ENCODE results near the gene LAMA2. TPM values are rescaled to one million over a fixed set of nuclear protein-coding genes. Genes with fewer than 3 reads are reported as not detected.

Gene LAMA2
- total and polyA plus RNA-seq, 2 experiments from 2014 or later, result 0.91 to 6.4 TPM

DNA sequence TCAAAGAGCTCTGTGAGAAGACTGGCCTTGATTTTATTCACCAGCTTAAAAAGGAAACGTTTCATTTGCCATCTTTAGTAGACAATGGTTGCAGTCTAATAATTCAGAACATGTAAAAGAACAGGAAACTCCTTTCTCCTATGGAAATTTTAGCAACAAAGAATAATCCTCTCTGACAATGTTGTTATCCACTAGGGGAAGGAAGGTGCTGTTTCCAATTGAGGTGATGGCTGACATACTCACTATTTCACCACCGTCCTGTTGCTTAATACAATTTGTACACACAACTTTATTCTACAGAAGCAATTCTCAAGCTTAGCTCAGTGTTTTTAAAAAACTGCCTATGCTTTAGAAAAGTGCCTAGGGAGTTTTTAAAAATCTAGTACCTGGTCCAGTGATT is 634.4 kb downstream of the LAMA2 start:
- no peak overlapping the region for H3K4me3 Mint-ChIP-seq
- no peaks in the 10 kb centered on the region for H3K36me3 ChIP-seq (ENCODE audit: insufficient read depth)
- DNase-seq (ENCODE audit: low spot score) (no peak), ATAC-seq (no peak)
- H3K27ac ChIP-seq (ENCODE audit: low read depth), result no peak overlapping the region
- H2AFZ ChIP-seq, result no peak overlapping the region
- TF ChIP-seq JUNB (IDR thresholded peaks at IDR 0.05; ENCODE audit: unreplicated experiment) (no peak), ZNF331 (CRISPR knock-in tag; IDR thresholded peaks at IDR 0.05; ENCODE audit: low read depth) (no peak), NANOG (IDR thresholded peaks at IDR 0.05; ENCODE audit: borderline replicate concordance) (no peak), ZNF114 (CRISPR knock-in tag; IDR thresholded peaks at IDR 0.05) (no peak), POLR2AphosphoS5 (IDR thresholded peaks at IDR 0.05; ENCODE audit: low read depth) (no peak), EZH2 (IDR thresholded peaks at IDR 0.05; ENCODE audit: low read depth, unreplicated experiment) (no peak), EZH2phosphoT487 (IDR thresholded peaks at IDR 0.05; ENCODE audit: unreplicated experiment) (no peak), STAT1 (IDR thresholded peaks at IDR 0.05; ENCODE audit: unreplicated experiment) (no peak)
- TF ChIP-seq, protein P1, sequence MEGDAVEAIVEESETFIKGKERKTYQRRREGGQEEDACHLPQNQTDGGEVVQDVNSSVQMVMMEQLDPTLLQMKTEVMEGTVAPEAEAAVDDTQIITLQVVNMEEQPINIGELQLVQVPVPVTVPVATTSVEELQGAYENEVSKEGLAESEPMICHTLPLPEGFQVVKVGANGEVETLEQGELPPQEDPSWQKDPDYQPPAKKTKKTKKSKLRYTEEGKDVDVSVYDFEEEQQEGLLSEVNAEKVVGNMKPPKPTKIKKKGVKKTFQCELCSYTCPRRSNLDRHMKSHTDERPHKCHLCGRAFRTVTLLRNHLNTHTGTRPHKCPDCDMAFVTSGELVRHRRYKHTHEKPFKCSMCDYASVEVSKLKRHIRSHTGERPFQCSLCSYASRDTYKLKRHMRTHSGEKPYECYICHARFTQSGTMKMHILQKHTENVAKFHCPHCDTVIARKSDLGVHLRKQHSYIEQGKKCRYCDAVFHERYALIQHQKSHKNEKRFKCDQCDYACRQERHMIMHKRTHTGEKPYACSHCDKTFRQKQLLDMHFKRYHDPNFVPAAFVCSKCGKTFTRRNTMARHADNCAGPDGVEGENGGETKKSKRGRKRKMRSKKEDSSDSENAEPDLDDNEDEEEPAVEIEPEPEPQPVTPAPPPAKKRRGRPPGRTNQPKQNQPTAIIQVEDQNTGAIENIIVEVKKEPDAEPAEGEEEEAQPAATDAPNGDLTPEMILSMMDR (conservative IDR thresholded peaks at IDR 0.05; ENCODE audit: low read depth in 2 of 2), result no peak
- TF ChIP-seq, protein P2, sequence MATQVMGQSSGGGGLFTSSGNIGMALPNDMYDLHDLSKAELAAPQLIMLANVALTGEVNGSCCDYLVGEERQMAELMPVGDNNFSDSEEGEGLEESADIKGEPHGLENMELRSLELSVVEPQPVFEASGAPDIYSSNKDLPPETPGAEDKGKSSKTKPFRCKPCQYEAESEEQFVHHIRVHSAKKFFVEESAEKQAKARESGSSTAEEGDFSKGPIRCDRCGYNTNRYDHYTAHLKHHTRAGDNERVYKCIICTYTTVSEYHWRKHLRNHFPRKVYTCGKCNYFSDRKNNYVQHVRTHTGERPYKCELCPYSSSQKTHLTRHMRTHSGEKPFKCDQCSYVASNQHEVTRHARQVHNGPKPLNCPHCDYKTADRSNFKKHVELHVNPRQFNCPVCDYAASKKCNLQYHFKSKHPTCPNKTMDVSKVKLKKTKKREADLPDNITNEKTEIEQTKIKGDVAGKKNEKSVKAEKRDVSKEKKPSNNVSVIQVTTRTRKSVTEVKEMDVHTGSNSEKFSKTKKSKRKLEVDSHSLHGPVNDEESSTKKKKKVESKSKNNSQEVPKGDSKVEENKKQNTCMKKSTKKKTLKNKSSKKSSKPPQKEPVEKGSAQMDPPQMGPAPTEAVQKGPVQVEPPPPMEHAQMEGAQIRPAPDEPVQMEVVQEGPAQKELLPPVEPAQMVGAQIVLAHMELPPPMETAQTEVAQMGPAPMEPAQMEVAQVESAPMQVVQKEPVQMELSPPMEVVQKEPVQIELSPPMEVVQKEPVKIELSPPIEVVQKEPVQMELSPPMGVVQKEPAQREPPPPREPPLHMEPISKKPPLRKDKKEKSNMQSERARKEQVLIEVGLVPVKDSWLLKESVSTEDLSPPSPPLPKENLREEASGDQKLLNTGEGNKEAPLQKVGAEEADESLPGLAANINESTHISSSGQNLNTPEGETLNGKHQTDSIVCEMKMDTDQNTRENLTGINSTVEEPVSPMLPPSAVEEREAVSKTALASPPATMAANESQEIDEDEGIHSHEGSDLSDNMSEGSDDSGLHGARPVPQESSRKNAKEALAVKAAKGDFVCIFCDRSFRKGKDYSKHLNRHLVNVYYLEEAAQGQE (IDR thresholded peaks at IDR 0.05; ENCODE audit: unreplicated experiment), result no peak
- TF ChIP-seq, protein P3, sequence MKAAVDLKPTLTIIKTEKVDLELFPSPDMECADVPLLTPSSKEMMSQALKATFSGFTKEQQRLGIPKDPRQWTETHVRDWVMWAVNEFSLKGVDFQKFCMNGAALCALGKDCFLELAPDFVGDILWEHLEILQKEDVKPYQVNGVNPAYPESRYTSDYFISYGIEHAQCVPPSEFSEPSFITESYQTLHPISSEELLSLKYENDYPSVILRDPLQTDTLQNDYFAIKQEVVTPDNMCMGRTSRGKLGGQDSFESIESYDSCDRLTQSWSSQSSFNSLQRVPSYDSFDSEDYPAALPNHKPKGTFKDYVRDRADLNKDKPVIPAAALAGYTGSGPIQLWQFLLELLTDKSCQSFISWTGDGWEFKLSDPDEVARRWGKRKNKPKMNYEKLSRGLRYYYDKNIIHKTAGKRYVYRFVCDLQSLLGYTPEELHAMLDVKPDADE (IDR thresholded peaks at IDR 0.05), result no peak
- TF ChIP-seq, protein P4, sequence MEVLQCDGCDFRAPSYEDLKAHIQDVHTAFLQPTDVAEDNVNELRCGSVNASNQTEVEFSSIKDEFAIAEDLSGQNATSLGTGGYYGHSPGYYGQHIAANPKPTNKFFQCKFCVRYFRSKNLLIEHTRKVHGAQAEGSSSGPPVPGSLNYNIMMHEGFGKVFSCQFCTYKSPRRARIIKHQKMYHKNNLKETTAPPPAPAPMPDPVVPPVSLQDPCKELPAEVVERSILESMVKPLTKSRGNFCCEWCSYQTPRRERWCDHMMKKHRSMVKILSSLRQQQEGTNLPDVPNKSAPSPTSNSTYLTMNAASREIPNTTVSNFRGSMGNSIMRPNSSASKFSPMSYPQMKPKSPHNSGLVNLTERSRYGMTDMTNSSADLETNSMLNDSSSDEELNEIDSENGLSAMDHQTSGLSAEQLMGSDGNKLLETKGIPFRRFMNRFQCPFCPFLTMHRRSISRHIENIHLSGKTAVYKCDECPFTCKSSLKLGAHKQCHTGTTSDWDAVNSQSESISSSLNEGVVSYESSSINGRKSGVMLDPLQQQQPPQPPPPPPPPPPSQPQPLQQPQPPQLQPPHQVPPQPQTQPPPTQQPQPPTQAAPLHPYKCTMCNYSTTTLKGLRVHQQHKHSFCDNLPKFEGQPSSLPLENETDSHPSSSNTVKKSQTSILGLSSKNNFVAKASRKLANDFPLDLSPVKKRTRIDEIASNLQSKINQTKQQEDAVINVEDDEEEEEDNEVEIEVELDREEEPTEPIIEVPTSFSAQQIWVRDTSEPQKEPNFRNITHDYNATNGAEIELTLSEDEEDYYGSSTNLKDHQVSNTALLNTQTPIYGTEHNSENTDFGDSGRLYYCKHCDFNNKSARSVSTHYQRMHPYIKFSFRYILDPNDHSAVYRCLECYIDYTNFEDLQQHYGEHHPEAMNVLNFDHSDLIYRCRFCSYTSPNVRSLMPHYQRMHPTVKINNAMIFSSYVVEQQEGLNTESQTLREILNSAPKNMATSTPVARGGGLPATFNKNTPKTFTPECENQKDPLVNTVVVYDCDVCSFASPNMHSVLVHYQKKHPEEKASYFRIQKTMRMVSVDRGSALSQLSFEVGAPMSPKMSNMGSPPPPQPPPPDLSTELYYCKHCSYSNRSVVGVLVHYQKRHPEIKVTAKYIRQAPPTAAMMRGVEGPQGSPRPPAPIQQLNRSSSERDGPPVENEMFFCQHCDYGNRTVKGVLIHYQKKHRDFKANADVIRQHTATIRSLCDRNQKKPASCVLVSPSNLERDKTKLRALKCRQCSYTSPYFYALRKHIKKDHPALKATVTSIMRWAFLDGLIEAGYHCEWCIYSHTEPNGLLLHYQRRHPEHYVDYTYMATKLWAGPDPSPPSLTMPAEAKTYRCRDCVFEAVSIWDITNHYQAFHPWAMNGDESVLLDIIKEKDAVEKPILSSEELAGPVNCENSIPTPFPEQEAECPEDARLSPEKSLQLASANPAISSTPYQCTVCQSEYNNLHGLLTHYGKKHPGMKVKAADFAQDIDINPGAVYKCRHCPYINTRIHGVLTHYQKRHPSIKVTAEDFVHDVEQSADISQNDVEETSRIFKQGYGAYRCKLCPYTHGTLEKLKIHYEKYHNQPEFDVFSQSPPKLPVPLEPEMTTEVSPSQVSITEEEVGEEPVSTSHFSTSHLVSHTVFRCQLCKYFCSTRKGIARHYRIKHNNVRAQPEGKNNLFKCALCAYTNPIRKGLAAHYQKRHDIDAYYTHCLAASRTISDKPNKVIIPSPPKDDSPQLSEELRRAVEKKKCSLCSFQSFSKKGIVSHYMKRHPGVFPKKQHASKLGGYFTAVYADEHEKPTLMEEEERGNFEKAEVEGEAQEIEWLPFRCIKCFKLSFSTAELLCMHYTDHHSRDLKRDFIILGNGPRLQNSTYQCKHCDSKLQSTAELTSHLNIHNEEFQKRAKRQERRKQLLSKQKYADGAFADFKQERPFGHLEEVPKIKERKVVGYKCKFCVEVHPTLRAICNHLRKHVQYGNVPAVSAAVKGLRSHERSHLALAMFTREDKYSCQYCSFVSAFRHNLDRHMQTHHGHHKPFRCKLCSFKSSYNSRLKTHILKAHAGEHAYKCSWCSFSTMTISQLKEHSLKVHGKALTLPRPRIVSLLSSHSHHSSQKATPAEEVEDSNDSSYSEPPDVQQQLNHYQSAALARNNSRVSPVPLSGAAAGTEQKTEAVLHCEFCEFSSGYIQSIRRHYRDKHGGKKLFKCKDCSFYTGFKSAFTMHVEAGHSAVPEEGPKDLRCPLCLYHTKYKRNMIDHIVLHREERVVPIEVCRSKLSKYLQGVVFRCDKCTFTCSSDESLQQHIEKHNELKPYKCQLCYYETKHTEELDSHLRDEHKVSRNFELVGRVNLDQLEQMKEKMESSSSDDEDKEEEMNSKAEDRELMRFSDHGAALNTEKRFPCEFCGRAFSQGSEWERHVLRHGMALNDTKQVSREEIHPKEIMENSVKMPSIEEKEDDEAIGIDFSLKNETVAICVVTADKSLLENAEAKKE (CRISPR knock-in tag; IDR thresholded peaks at IDR 0.05), result no peak
- no peaks in the 10 kb centered on the region; the same call in 1 of the 2 replicates for H3K4me1 ChIP-seq (ENCODE audit: insufficient read depth)
- no peaks in the 10 kb centered on the region for H3F3A ChIP-seq (replicated peaks; ENCODE audit: low read depth)
- no peaks in the 10 kb centered on the region for H3K9me2 ChIP-seq (ENCODE audit: insufficient read depth)
- no peak overlapping the region for H3K4me3 ChIP-seq
- no peaks in the 10 kb centered on the region for H3K36me3 Mint-ChIP-seq (ENCODE audit: low read depth)
- H4K20me1 ChIP-seq (replicated peaks; ENCODE audit: insufficient read depth), result no peaks in the 10 kb centered on the region
- no peaks in the 10 kb centered on the region for H3K27me3 Mint-ChIP-seq (ENCODE audit: insufficient read depth, low read depth, poor library complexity)
- no peaks in the 10 kb centered on the region for H3K9me3 Mint-ChIP-seq
- no peak overlapping the region for H3K27ac Mint-ChIP-seq
- H3K4me2 ChIP-seq, result no peak overlapping the region
- H3K79me2 ChIP-seq (replicated peaks; ENCODE audit: insufficient read depth), result no peaks in the 10 kb centered on the region
- peaks cover 7% of the 10 kb centered on the region; the same call in 2 of the 3 replicates for H3K4me1 Mint-ChIP-seq
- H3K27me3 ChIP-seq (ENCODE audit: insufficient read depth), result no peaks in the 10 kb centered on the region
